C4-2B (cell line): ENCODE data around the gene NKAPL.

Experiments
- H3K27ac ChIP-seq: fragments of 450-650 bp; 2 replicates; pipeline ENCODE4 v1.5.1; 2017
- ZFX ChIP-seq: fragments of 450-650 bp; IDR thresholded peaks from 2 replicates; pipeline ENCODE4 v1.6.1; 2017
- TF ChIP-seq, protein P1 (sequence below): fragments of 450-650 bp; conservative IDR thresholded peaks from 2 replicates; pipeline ENCODE4 v1.5.1; 2017; ENCODE audit warnings: mild to moderate bottlenecking

NKAPL gene

DNA sequence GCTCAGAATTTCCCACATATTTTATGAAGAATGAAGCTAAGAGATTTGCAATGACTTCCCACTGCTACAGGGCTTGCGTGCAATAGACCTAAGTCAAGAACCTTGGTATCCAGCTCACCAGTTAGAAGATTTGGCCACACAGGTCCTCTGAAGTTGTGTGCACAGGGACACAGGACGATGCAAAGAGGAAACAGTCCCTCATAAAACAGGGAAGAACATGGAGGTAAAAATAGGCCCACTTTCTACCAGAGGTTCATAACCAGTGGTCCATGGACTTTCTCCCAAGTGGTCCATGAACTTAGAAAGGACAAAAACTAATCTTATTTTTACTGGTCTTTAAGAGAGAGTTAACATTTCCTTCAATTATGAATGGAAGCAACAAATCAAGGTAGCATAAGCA, 8.3 kb upstream of the NKAPL start:
- H3K27ac ChIP-seq = no peak overlapping the region
- TF ChIP-seq, protein P1, sequence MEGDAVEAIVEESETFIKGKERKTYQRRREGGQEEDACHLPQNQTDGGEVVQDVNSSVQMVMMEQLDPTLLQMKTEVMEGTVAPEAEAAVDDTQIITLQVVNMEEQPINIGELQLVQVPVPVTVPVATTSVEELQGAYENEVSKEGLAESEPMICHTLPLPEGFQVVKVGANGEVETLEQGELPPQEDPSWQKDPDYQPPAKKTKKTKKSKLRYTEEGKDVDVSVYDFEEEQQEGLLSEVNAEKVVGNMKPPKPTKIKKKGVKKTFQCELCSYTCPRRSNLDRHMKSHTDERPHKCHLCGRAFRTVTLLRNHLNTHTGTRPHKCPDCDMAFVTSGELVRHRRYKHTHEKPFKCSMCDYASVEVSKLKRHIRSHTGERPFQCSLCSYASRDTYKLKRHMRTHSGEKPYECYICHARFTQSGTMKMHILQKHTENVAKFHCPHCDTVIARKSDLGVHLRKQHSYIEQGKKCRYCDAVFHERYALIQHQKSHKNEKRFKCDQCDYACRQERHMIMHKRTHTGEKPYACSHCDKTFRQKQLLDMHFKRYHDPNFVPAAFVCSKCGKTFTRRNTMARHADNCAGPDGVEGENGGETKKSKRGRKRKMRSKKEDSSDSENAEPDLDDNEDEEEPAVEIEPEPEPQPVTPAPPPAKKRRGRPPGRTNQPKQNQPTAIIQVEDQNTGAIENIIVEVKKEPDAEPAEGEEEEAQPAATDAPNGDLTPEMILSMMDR = no peak
- no peak for TF ChIP-seq ZFX

DNA sequence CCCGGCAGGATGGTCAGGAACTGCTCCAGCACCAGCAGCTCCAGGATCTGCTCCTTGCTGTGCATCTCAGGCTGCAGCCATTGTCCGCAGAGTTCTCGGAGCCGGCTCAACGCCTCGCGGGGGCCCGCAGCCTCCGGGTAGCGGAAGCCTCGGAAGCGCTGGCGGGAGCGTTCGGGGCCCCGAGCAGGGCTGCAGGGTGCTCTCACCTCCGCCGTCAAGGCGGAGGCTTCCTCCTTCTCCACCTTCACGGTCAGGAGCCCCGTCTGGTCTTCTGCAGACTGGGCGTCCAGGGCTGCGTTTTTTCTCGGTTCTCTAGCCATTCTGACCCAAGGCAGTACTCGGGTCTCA, 7.5 kb upstream of the NKAPL start:
- peak overlapping the region; percentile 57 for H3K27ac ChIP-seq
- TF ChIP-seq, protein P1 = no peak
- no peak for TF ChIP-seq ZFX

DNA sequence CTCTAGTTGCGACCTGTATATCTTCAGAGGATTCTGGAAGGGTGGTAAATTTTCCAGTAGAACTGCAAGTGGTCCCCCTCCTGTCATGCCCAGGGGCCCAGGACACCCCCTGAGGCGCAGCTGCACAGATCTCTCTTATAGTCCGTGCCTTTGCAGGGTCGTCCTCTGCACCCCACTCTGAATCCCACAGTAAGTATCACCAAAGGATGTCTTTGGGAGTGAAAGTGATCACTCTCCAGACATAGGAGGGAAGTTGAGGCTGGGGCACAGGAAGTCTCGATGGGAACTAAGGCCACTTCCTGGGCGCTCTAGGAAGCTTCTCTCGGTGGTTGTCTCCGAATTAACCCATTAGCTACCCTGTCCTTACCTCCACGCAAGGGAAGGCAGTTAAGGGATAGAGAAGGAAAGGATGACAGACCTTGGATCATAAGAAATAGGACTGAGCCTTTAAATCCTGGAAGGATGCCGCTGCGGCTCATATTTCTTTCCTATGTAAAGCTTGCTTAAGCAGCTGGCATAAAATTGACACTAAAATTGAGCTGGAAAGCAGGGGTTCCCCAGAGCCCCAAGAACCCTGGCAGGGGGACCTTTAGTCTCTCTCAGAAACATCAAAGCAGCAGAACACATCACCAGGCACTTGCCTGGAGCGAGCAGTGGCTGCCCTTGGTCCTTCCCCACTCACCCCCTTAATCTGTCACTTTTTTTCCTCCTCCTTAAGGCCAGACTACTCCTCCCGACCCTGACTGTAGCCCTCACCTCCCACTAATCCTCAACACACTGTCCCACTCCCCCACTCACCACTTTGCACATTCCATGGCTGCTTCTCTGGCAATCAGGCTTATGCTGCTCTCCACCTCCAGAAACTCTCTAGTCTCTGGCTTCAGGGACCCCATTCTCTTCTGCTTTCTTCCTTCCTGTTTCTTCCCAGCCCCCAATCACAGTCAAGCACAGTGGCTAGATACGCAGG, 6.8 kb upstream of the NKAPL start, which contains the start of gene ZKSCAN4:
Gene ZKSCAN4, minus strand, starts transcription at position 261 of the 967 bp plus-strand sequence. CDS start 289 bp downstream, outside the sequence.
- peak within 1 kb of the TSS; percentile 57 for H3K27ac ChIP-seq
- no peak for TF ChIP-seq ZFX
- TF ChIP-seq, protein P1 = no peak

DNA sequence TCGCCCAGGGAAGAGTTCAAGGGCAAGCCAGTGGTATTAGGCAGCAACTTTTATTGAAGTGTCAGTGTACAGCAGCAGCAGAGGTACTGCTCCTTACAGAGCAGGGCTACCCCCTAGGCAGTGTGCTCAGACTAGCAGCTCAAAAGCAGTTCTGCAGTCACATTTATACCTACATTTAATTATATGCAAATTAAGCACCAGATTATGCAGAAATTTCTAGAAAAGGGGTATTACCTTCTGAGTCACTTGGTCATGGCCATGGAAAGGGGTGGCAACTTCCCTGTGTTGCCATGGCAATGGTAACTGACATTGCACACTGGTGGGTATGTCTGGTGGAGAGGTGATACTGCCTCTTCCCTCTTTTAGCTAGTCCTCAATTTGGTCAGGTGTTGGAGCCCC, 5.0 kb upstream of the NKAPL start:
- H3K27ac ChIP-seq = no peak overlapping the region

DNA sequence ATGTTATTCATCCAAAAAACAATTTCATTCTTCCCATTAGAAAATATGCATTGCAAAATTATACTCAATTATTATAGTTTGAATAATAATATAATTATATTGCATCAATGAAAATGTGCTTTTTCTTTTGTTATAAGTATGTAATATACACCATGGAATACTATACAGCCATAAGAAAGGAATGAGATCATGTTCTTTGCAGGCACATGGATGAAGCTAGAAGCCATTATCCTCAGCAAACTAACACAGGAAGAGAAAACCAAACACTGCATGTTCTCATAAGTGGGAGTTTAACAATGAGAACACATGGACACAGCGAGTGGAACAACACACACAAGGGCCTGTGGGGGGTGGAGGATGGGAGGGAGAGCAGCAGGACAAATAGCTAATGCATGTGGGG, 2.1 kb upstream of the NKAPL start:
- TF ChIP-seq, protein P1 = no peak
- TF ChIP-seq ZFX = no peak
- H3K27ac ChIP-seq = no peak overlapping the region

More for the DNA sequence above, 5.0 kb upstream of the NKAPL start:
- TF ChIP-seq, protein P1 = no peak
- no peak for TF ChIP-seq ZFX

DNA sequence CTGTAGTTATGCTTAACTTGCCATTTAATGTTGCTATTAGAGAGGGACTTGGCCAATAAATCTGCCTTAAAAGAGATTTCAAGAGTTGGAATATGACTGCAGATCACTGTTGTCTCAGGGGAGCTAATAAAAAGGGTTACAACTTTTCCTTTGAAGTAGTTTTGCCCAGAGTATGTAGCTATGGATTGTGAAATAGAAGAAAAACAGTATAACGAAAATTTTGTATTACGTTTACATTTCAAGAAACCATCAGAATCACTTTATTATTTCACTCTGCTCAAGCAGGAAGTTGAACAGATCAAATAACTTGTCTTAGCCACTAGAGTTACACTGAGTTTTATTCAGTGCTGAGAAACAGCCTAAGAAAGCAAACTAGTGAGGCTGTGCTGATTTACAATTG, 4.8 kb downstream of the NKAPL start:
- no peak for TF ChIP-seq ZFX
- TF ChIP-seq, protein P1 = no peak
- no peak overlapping the region for H3K27ac ChIP-seq

DNA sequence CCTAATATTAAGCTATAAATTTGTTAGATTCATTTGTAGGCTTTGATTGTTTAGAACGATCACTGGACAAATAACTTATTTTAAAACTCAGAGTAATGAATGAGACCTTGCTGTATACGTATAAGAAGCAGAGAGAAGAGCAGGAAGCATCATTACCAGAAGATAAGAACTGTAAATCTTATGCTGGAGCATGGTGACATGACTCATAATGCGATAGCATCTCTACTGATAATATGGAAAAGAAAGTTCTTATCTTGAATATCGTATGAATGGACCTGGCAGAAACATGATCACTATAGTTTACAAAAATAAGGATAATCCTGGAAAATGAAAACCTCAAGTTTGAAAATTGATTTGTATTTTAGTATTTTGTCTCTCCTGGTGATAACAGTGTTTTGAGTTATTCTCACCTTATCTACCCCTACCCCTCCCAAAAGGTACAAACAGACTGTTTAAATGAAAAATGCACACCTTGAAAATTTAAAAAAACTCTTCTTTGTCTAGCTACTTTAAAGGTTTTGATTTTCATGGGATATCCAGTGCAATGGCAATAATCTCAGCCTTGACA, 5.8 kb downstream of the NKAPL start:
- H3K27ac ChIP-seq = no peak overlapping the region
- TF ChIP-seq, protein P1 = no peak
- no peak for TF ChIP-seq ZFX
